A673 (cell line): ENCODE measurements around the gene HGF. TPM values are rescaled to one million over a fixed set of nuclear protein-coding genes. Genes with fewer than 3 reads are reported as not detected.

Experiments used
- BruUV-seq: library from RNA; stranded (reverse); fragments of 400-500 nt; replicated peaks from 2 replicates; lab custom pipeline; 2021; lab: Mats Ljungman, UMichigan
- CTCF ChIA-PET: fragments of 300-600 bp; sonication (Branson Sonifier 250); formaldehyde crosslinking; loops from one replicate; lab custom pipeline; 2022; ENCODE audit warnings: antibody characterized with exemption; lab: Charles Lee
- POLR2A ChIA-PET: fragments of 300-600 bp; sonication (Branson Sonifier 250); formaldehyde crosslinking; loops from one replicate; lab custom pipeline; 2022; ENCODE audit warnings: antibody characterized with exemption; ENCODE audit not compliant: low non-redundant PET; lab: Charles Lee
- DNase-seq: peaks from one replicate; pipeline ENCODE4 v3.0.0-alpha.2; 2015; ENCODE audit warnings: low spot score
- H3K27ac ChIP-seq: fragments of 200-600 bp; sonication (generic); 2 replicates; pipeline ENCODE4 v1.5.1; 2016; ENCODE audit warnings: mixed run types, low read depth, mild to moderate bottlenecking, mixed read lengths, antibody characterized with exemption, low read length; ENCODE audit not compliant: poor library complexity, severe bottlenecking
- H3K27me3 ChIP-seq: fragments of 200-600 bp; sonication (generic); replicated peaks from 2 replicates; pipeline ENCODE4 v1.6.1; 2017; ENCODE audit warnings: mixed run types, low read depth, mild to moderate bottlenecking, mixed read lengths, antibody characterized with exemption, low read length; ENCODE audit not compliant: insufficient read depth, poor library complexity
- H3K36me3 ChIP-seq: fragments of 200-600 bp; sonication (generic); 2 replicates; pipeline ENCODE4 v1.6.1; 2016; ENCODE audit warnings: mixed run types, mild to moderate bottlenecking, mixed read lengths, antibody characterized with exemption, low read length; ENCODE audit not compliant: insufficient read depth, poor library complexity, severe bottlenecking
- H3K4me1 ChIP-seq: fragments of 200-600 bp; sonication (generic); 2 replicates; pipeline ENCODE4 v1.6.1; 2017; ENCODE audit warnings: mixed run types, mild to moderate bottlenecking, mixed read lengths, antibody characterized with exemption, low read length; ENCODE audit not compliant: insufficient read depth, poor library complexity, severe bottlenecking
- H3K4me3 ChIP-seq: fragments of 200-600 bp; sonication (generic); 2 replicates; pipeline ENCODE4 v1.5.1; 2016; ENCODE audit warnings: low read depth, mixed run types, mild to moderate bottlenecking, mixed read lengths, low read length; ENCODE audit not compliant: poor library complexity, severe bottlenecking
- H3K9me3 ChIP-seq: fragments of 200-600 bp; sonication (generic); 2 replicates; pipeline ENCODE4 v1.6.1; 2016; ENCODE audit warnings: mixed run types, low read depth, mild to moderate bottlenecking, mixed read lengths, antibody characterized with exemption, low read length; ENCODE audit not compliant: poor library complexity, severe bottlenecking
- EZH2 ChIP-seq: fragments of 200-600 bp; sonication (generic); IDR thresholded peaks from 2 replicates; pipeline ENCODE4 v1.6.1; 2017; ENCODE audit warnings: borderline replicate concordance, low read depth, mild to moderate bottlenecking, mixed read lengths, antibody characterized with exemption, low read length; ENCODE audit not compliant: poor library complexity, severe bottlenecking
- intact Hi-C: fragments of 100-400 bp; cut with micrococcal nuclease; formaldehyde crosslinking; loops from one replicate; pipeline ENCODE4 v1.10.0; 2022; ENCODE audit not compliant: unreplicated experiment
- total RNA-seq: library from RNA; stranded (reverse); gene quantifications from 2 replicates; pipeline ENCODE4 v1.2.3, GENCODE V29; 2021
- TF ChIP-seq, protein P1 (sequence below): fragments of 300-800, 200-600 bp; sonication (generic); conservative IDR thresholded peaks from 2 replicates; pipeline ENCODE4 v1.5.1; 2017; ENCODE audit warnings: low read depth, mild to moderate bottlenecking, antibody characterized with exemption, low read length, moderate library complexity, mixed read lengths

HGF gene
- total RNA-seq, 1 experiment from 2014 or later: not detected

- Histone ChIP-seq H3K4me3 (no peak overlapping the region), H3K27me3 (no peaks in the 10 kb centered on the region), H3K9me3 (no peaks in the 10 kb centered on the region), H3K4me1 (no peaks in the 10 kb centered on the region), H3K36me3 (no peaks in the 10 kb centered on the region), H3K27ac (no peak overlapping the region)
- POLR2A ChIA-PET: no interaction called here
- TF ChIP-seq, protein P1, sequence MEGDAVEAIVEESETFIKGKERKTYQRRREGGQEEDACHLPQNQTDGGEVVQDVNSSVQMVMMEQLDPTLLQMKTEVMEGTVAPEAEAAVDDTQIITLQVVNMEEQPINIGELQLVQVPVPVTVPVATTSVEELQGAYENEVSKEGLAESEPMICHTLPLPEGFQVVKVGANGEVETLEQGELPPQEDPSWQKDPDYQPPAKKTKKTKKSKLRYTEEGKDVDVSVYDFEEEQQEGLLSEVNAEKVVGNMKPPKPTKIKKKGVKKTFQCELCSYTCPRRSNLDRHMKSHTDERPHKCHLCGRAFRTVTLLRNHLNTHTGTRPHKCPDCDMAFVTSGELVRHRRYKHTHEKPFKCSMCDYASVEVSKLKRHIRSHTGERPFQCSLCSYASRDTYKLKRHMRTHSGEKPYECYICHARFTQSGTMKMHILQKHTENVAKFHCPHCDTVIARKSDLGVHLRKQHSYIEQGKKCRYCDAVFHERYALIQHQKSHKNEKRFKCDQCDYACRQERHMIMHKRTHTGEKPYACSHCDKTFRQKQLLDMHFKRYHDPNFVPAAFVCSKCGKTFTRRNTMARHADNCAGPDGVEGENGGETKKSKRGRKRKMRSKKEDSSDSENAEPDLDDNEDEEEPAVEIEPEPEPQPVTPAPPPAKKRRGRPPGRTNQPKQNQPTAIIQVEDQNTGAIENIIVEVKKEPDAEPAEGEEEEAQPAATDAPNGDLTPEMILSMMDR: no peak
- no peak for TF ChIP-seq EZH2
- intact Hi-C loops: no loop called here
- peak; percentile 11 for DNase-seq
- BruUV-seq: no TSS peak
- CTCF ChIA-PET: no interaction called here
Measured at GRCh38 chr7:81721437-81721836, 48.4 kb downstream of the HGF start.

DNA sequence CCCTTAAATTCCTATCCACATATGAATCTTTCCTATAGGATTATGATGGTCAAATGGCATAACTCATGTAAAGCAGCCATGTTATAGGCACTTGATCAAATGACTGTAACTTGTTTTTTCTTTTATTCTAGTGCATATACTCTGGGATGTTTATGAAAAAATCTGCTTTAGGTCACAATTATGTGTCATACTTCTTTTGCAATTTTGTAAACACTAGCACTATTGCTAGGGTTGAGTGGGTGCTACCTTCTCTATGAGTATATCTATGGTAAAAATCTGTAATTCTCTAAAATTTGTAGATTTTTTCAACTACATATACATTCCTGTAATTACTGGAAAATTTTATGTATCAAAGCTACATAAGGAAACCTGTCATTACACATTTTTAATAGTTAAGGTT, 50.0 kb downstream of the HGF start:
- H3K27ac ChIP-seq: no peak overlapping the region
- ChIA-PET CTCF (no interaction called here), POLR2A (no interaction called here)
- H3K36me3 ChIP-seq: no peaks in the 10 kb centered on the region
- H3K4me3 ChIP-seq: no peak overlapping the region
- H3K9me3 ChIP-seq: no peaks in the 10 kb centered on the region
- TF ChIP-seq EZH2: no peak
- TF ChIP-seq, protein P1: no peak
- no peaks in the 10 kb centered on the region for H3K27me3 ChIP-seq
- H3K4me1 ChIP-seq: no peaks in the 10 kb centered on the region
- intact Hi-C loops: loop anchor here (5.0 to 10.0 kb wide), 2 partner anchors 237 to 295 kb away; no protein-coding TSS in a partner anchor
- DNase-seq: no peak
- no TSS peak for BruUV-seq

DNA sequence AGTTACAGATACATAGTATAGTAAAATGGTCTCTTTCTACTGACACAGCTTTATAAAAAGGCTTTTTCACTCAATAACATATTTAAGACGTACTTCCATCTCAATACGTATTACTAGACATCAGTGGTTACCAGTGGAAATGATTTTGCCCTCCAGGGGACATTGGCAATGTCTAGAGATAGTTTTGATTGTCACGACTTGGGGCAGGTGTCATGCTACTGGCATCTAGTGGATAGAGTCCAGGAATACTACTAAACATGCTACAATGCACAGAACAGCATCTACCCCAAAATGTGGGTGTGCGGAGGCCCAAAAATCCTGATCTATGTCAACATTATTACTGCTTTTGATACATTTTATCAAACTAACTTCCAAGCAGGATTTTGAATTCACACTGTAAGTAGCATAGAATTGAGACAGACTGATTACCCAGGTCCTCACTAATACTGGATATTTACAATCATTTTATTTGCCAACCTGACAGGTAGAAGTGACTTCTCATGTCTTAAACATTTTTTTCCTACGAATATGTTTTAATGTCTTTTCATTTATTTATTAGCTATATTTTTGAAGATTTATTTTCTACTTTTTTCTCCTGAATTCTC, 53.8 kb downstream of the HGF start:
- Histone ChIP-seq H3K27me3 (no peaks in the 10 kb centered on the region), H3K27ac (no peak overlapping the region), H3K36me3 (no peaks in the 10 kb centered on the region), H3K9me3 (no peaks in the 10 kb centered on the region), H3K4me1 (peaks cover 6% of the 10 kb centered on the region), H3K4me3 (no peak overlapping the region)
- DNase-seq: peak; percentile 77
- no TSS peak for BruUV-seq
- CTCF ChIA-PET: interaction anchor here (0.8 kb wide), 1 partner anchor 217 kb away, joined by 3 read pairs; no protein-coding TSS in a partner anchor
- POLR2A ChIA-PET: no interaction called here
- intact Hi-C loops: loop anchor here (1.0 to 10.0 kb wide), 3 partner anchors 217 to 299 kb away; no protein-coding TSS in a partner anchor
- TF ChIP-seq, protein P1: peak; percentile 62
- TF ChIP-seq EZH2: no peak
